ENCODE results near the gene ATP8B4. TPM values are rescaled to one million over a fixed set of nuclear protein-coding genes. Genes with fewer than 3 reads are reported as not detected.
A peak's percentile ranks its signal among the peaks of the same experiment; 100 is the strongest.

Gene ATP8B4
- total RNA-seq = 10 to 100 TPM in 1 of 9 donors, 1 to 10 TPM in 8; 1.5 to 14.7 (median 2.5) TPM
- polyA plus RNA-seq = 1 to 10 TPM in 1 of 2 donors, under 1 TPM in 1; 0.51 to 1.2 TPM
- long read RNA-seq, donor 1, partial matches to known transcripts = 0 of 1 reads
- long read RNA-seq, donor 1, other reads (novel, unspliced or antisense) = 0 of 1 reads
- long read RNA-seq, donor 2, partial matches to known transcripts = 1 of 3 reads
- long read RNA-seq, donor 2, other reads (novel, unspliced or antisense) = 2 of 3 reads
- long read RNA-seq, donor 3, partial matches to known transcripts = 0 of 2 reads
- long read RNA-seq, donor 3, other reads (novel, unspliced or antisense) = 1 of 2 reads

- Histone ChIP-seq H3K4me3 (peak within 1 kb of the TSS in 1 of 12 donors; percentile 32), H3K36me3 (no peaks in the 10 kb centered on the region), H3K9me3 (peaks cover 0 to 12% (median 2%) of the 10 kb centered on the region in 12 donors), H3K27me3 (no peaks in the 10 kb centered on the region), H3K4me1 (peaks cover 0 to 29% (median 0%) of the 10 kb centered on the region in 12 donors), H3K27ac (peak within 1 kb of the TSS in 2 of 12 donors; percentile 15 to 23)
- WGBS, 4 donors = 44 to 52% (median 48%) methylated on average over 4 of the region's 4 CpGs
- DNase-seq = no peak
- TF ChIP-seq POLR2A (IDR thresholded peaks at IDR 0.05) = no peak
- TF ChIP-seq CTCF (IDR thresholded peaks at IDR 0.05) = no peak
- intact Hi-C loops (cut with DNase I) = no loop called here
- ATAC-seq = no peak
These were observed at the start of gene ATP8B4 for GRCh38 chr15:50119063-50120040. Gene ATP8B4, minus strand, starts transcription at chr15:50119233. Its CDS starts 12,267 bp downstream, at chr15:50106966.

- intact Hi-C loops (cut with DNase I) = no loop called here
- Histone ChIP-seq H3K4me3 (no peak overlapping the region), H3K27me3 (no peaks in the 10 kb centered on the region), H3K36me3 (no peaks in the 10 kb centered on the region), H3K9me3 (no peaks in the 10 kb centered on the region), H3K4me1 (no peaks in the 10 kb centered on the region), H3K27ac (no peak overlapping the region)
- TF ChIP-seq CTCF (IDR thresholded peaks at IDR 0.05) (no peak), POLR2A (IDR thresholded peaks at IDR 0.05) (no peak)
- no peak for ATAC-seq
- WGBS, 4 donors = 72 to 88% (median 81%) methylated on average over 4 of the region's 4 CpGs
- DNase-seq = no peak
These were observed 49.3 kb upstream of the ATP8B4 start for GRCh38 chr15:50168379-50168778.

GRCh38 chr15:50167110-50167509 is 48.1 kb upstream of the ATP8B4 start:
- intact Hi-C loops (cut with DNase I) = no loop called here
- TF ChIP-seq CTCF (IDR thresholded peaks at IDR 0.05) (no peak), POLR2A (IDR thresholded peaks at IDR 0.05) (no peak)
- Histone ChIP-seq H3K27me3 (no peaks in the 10 kb centered on the region), H3K9me3 (peaks cover 0 to 4% (median 0%) of the 10 kb centered on the region in 12 donors), H3K4me1 (no peaks in the 10 kb centered on the region), H3K27ac (no peak overlapping the region), H3K4me3 (no peak overlapping the region), H3K36me3 (no peaks in the 10 kb centered on the region)
- no peak for ATAC-seq
- DNase-seq = no peak

GRCh38 chr15:50166216-50166615 is 47.2 kb upstream of the ATP8B4 start:
- intact Hi-C loops (cut with DNase I) = no loop called here
- Histone ChIP-seq H3K36me3 (no peaks in the 10 kb centered on the region), H3K27me3 (no peaks in the 10 kb centered on the region), H3K4me3 (no peak overlapping the region), H3K27ac (no peak overlapping the region), H3K4me1 (no peaks in the 10 kb centered on the region), H3K9me3 (peaks cover 0 to 4% (median 0%) of the 10 kb centered on the region in 12 donors)
- DNase-seq (no peak), ATAC-seq (peak in 1 of 4 donors; percentile 59)
- no peak for TF ChIP-seq POLR2A (IDR thresholded peaks at IDR 0.05)
- TF ChIP-seq CTCF (IDR thresholded peaks at IDR 0.05) = no peak
- 13 to 59% (median 36%) methylated on average over 1 of the region's 1 CpG for WGBS, 4 donors
